Globus pallidus (tissue), 1 donor: ENCODE measurements around the gene HERPUD1.
"Not testable (repeated sequence)": the region's sequence is repeated elsewhere in the genome, so short reads cannot be mapped to it uniquely, and the experiment has no call there.

Experiments
- DNase-seq: peaks from one replicate; pipeline ENCODE4 v3.0.0-alpha.2; 2015; ENCODE audit warnings: low spot score

HERPUD1 gene

DNA sequence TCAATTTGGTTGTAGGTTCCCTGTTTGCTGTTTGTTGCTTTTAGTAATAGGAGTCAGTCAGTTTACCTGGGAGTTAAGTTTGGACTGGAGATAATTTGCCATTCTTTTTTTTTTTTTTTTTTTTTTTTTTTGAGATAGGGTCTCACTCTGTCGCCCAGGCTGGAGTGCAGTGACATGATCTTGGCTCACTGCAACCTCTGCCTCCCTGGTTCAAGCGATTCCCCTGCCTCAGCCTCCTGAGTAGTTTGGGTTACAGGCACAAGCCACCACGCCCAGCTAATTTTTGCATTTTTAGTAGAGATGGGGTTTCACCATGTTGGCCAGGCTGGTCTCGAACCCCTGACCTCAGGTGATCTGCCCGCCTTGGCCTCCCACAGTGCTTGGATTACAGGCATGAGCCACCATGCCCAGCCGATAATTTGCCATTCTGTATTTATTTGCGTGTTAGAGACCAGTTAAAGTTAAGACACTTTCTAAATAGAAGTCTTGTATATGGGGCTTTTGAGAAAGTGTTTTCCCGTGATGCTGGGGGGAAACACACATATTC, 2.7 kb downstream of the HERPUD1 start:
- not testable (repeated sequence) for DNase-seq

- no peak for DNase-seq
These were observed 3.3 kb downstream of the HERPUD1 start for GRCh38 chr16:56935201-56935600.

GRCh38 chr16:56936491-56936890, 4.5 kb downstream of the HERPUD1 start:
- DNase-seq = no peak

GRCh38 chr16:56936950-56937349, 5.0 kb downstream of the HERPUD1 start:
- DNase-seq = peak; percentile 67

DNA sequence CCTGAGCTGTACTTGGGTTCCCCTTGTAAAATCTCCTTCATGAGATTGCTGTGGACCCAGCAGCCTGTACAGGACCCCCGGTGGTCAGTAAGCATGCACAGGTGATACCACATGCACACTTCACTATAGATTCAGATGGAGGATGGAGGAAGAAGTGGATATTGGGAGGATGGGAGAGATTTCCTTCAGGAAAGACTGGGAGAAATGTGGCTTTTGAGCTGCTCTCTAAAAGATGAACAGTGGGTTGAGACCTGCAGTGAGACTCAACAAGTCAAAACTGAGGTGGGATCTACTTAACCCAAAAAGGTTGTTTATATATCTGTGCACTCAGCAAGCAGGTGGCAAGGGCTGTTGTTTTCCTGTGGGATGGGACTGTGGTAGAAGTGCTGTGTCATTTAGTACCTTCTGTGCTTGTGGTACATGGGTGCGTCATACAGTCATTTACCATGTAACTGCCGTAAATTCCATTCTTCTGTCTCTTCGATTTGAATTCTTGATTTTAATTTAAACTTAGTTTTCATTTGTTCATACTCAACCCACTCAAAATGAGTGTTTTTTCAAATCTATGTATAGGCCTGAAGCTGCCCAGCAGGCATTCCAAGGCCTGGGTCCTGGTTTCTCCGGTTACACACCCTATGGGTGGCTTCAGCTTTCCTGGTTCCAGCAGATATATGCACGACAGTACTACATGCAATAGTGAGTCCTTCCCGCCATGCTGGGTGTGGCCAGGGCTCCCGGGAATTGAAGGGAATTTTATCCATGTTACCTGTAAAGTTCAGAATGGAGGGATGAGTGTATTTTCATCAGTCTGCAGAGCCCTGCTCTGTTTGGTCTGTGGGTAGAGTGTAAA, 6.9 kb downstream of the HERPUD1 start:
- no peak for DNase-seq

DNA sequence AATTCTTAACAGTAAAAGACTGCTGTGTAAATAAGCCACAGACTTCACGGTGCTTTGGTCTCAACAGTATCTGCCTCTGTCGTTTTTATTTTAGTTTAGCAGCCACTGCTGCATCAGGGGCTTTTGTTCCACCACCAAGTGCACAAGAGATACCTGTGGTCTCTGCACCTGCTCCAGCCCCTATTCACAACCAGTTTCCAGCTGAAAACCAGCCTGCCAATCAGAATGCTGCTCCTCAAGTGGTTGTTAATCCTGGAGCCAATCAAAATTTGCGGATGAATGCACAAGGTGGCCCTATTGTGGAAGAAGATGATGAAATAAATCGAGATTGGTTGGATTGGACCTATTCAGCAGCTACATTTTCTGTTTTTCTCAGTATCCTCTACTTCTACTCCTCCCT, 7.9 kb downstream of the HERPUD1 start:
- DNase-seq = no peak

GRCh38 chr16:56941092-56941491, 9.2 kb downstream of the HERPUD1 start:
- no peak for DNase-seq

- no peak for DNase-seq
These were observed 10.0 kb downstream of the HERPUD1 start for GRCh38 chr16:56941856-56942331.

DNA sequence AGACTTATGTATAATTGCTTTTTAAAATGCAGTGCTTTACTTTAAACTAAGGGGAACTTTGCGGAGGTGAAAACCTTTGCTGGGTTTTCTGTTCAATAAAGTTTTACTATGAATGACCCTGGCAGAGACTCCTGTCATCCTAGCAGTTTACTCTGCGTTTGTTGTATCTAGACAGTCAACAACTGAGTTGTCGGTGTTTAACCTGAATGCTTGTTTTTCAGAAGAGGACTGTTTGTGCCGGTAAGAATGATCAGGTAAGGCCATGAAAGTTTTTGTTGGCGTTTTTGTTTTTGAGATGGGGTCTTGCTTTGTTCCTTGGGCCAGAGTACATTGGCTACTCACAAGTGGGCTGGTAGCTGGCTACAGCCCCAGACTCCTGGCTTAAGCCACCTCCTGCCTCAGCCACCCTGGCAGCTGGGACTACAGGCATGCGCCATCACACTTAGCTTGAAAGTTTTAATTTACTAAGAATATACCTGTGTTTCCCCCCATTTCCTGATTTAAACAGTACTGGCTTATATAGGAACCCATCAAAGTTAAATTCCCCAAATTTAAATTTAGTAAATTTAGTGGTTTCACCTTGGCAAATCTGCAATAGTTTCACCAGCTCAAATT, 11.9 kb downstream of the HERPUD1 start:
- no peak for DNase-seq

DNA sequence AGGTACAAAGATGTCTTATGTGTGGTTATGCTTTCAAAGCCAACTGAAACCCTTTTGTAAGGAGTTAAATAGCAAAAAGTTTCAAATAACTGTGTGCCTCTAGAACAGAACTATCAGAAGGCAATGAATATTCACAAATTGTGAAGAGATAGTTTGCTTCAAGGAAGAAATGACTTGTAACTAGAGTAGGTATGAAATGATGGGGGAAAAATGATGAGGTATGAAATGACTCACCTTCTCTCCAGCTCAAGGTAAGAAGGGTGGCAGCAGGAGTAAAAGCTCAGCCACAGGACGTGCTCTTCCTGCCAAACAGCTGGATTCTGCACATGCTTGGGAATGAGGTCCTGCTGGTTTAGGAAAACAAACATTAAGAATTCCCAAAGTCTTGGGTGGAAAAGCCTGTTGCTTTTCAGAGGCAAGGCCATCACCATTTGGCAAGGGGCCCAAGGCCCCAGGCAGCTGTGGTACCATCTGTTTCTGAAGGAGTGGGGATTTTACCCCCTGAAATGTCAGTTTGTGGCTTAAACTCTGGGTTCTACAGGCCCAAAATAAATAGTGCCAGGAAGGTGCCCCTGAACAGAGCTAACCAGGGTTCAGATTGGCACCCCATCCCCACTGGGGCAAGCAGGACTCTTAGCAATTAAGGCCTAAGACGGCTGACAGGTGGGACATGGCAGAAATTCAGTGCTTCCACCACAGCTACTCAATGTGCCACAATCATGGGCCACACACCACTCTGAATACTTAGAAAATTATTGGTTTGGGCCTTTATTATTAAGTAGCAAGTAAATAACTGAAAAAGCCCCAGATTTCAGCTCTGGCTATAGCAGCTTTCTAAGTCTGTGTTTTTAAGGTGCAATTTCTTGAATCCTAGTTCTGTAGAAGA, 13.3 kb downstream of the HERPUD1 start:
- no peak for DNase-seq

- DNase-seq = no peak
These were observed 14.0 kb downstream of the HERPUD1 start for GRCh38 chr16:56945847-56946527.

- DNase-seq = no peak
These were observed 15.0 kb downstream of the HERPUD1 start for GRCh38 chr16:56946767-56947603.

DNA sequence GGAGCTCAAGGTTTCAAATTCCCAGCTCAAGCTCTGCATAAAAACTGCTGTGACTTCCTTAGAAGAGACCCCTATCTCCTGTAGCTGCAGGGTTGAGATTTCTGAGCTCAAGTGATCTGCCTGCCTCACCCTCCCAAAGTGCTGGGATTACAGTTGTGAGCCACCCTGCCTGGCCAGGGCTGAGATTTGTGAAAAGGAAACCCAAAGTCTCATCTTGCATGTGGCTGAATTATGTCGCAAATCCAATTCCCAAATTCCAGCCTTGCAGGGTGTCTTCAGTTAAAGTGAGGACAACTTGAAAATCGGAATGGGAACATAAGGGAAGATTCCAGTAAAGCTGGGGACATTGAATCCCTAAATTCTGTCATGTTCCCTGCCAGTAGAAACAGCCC, 15.7 kb downstream of the HERPUD1 start:
- no peak for DNase-seq

- no peak for DNase-seq
These were observed 16.3 kb downstream of the HERPUD1 start for GRCh38 chr16:56948234-56948633.

GRCh38 chr16:56950051-56950450, 18.1 kb downstream of the HERPUD1 start:
- no peak for DNase-seq

GRCh38 chr16:56950455-56950854, 18.5 kb downstream of the HERPUD1 start:
- no peak for DNase-seq

- peak; percentile 48 for DNase-seq
These were observed 19.2 kb downstream of the HERPUD1 start for GRCh38 chr16:56950881-56951771.

DNA sequence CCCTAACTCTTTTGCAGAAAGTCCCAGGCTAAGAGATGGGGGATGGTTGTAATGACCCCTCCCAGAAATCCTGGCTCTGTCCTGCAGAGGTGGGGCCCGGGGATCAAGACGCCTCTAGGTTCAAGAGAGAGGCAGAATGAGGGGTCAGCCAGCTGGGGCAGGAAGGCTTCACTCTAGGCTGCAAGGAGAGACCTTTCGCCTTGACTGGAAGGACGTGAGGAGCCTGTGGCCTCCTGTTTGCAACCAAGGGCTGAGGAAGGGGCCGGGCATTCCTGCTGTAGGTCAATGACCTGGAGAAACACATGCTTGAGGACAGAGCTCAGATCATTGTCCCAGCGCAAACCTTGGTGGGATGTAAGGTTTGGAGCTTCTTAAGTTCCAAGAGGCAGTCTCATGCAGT, 21.1 kb downstream of the HERPUD1 start:
- DNase-seq = no peak

GRCh38 chr16:56956076-56956475, 24.1 kb downstream of the HERPUD1 start:
- no peak for DNase-seq

DNA sequence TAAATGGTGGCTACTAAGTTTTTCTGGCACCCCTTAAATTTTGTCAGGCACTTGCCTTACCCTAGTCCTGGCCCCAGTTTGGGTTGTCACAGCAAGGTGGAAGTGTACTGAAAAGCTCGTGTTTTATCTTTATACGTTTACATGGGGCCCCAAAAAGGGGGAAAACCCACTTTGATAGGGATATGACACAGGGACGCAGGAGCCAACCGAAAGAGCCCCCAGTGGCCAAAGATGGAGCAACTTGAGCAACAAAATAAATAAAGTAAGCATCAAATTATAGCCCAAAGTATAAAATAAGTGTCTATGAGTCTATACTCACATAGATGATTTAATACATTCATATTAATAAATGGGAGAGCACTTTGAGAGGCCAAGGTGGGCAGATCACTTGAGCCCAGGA, 24.8 kb downstream of the HERPUD1 start:
- no peak for DNase-seq
